NCI-H1417 (cell line): ENCODE data around the gene ATRAID.
A peak's percentile ranks its signal among the peaks of the same experiment; 100 is the strongest.

Source experiments
- DNase-seq, 3 experiments: peaks; one replicate each; lab custom pipeline; 2025; lab: John Stamatoyannopoulos, UW

ATRAID gene

GRCh38 chr2:27250652-27251379 lies 39.0 kb downstream of the ATRAID start:
- DNase-seq = no peak

- DNase-seq = no peak
Measured at GRCh38 chr2:27251766-27252165, 39.9 kb downstream of the ATRAID start.

GRCh38 chr2:27255187-27255586 lies 43.3 kb downstream of the ATRAID start:
- DNase-seq = no peak

GRCh38 chr2:27255660-27256059 lies 43.8 kb downstream of the ATRAID start:
- no peak for DNase-seq

GRCh38 chr2:27256855-27257454 lies 45.1 kb downstream of the ATRAID start:
- no peak for DNase-seq

- DNase-seq = no peak
Measured at GRCh38 chr2:27258051-27258450, 46.2 kb downstream of the ATRAID start.

GRCh38 chr2:27261241-27261925 lies 49.5 kb downstream of the ATRAID start:
- no peak for DNase-seq

GRCh38 chr2:27261926-27262298 lies 50.1 kb downstream of the ATRAID start:
- peak in 1 of 3 experiments; percentile 33 for DNase-seq

- DNase-seq = peak; percentile 31 to 61 (median 54)
Measured at GRCh38 chr2:27262379-27263286, 50.8 kb downstream of the ATRAID start, which contains the start of gene SLC30A3. TSS of gene SLC30A3 (minus strand) at chr2:27263047. CDS start at chr2:27262906, 141 bp downstream.

- DNase-seq = peak; percentile 21 to 63 (median 56)
Measured at GRCh38 chr2:27263287-27264252, 51.7 kb downstream of the ATRAID start.

- peak in 2 of 3 experiments; percentile 60 to 63 for DNase-seq
Measured at GRCh38 chr2:27264253-27264752, 52.5 kb downstream of the ATRAID start.

- DNase-seq = peak; percentile 72 to 90 (median 88)
Measured at GRCh38 chr2:27264753-27265535, 53.1 kb downstream of the ATRAID start.

GRCh38 chr2:27265536-27265870 lies 53.7 kb downstream of the ATRAID start:
- DNase-seq = no peak
